KOPT-K1 (cell line): ENCODE results near the gene BOD1L1.

Source experiments
- H3K27ac ChIP-seq: fragments of 200-600 bp; sonication (generic); 2 replicates; pipeline ENCODE4 v1.5.1; 2016; ENCODE audit warnings: antibody characterized with exemption, mild to moderate bottlenecking, low read depth, low read length; ENCODE audit not compliant: poor library complexity, severe bottlenecking
- H3K36me3 ChIP-seq: fragments of 200-600 bp; sonication (generic); 2 replicates; pipeline ENCODE4 v1.5.1; 2017; ENCODE audit warnings: antibody characterized with exemption, mild to moderate bottlenecking, low read length, moderate library complexity; ENCODE audit not compliant: insufficient read depth
- H3K9me3 ChIP-seq: fragments of 200-600 bp; sonication (generic); 2 replicates; pipeline ENCODE4 v1.5.1; 2017; ENCODE audit warnings: antibody characterized with exemption, low read length, mild to moderate bottlenecking; ENCODE audit not compliant: insufficient read depth, poor library complexity, severe bottlenecking

Gene BOD1L1

GRCh38 chr4:13627606-13628311 is at the start of gene BOD1L1:
TSS of gene BOD1L1 (minus strand) at chr4:13627725. CDS start at chr4:13627587, 138 bp downstream.
- Histone ChIP-seq H3K27ac (peak within 1 kb of the TSS; percentile 74), H3K9me3 (no peaks in the 10 kb centered on the region), H3K36me3 (peaks cover 6% of the 10 kb centered on the region; the same call in 1 of the 2 replicates)

DNA sequence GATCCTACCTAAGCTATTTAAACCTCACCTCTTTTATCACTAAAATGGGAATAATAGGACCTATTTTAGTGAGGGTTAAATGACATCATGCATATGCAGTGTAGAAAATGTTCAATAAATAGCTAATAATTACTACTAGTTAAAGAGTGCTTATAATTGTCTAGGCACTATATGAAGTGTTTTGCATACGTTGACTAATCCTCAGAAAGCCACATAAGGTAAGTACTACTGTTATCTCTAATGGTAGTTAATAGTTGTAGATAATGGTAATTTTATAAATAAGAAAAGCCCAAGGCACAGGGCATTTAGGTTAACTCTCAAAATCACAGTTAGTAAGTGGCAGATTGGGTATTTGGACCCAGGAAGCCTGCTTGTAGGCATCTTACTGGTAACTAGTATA is 47.4 kb upstream of the BOD1L1 start:
- H3K9me3 ChIP-seq: peaks cover 14% of the 10 kb centered on the region
- no peaks in the 10 kb centered on the region for H3K36me3 ChIP-seq
- no peak overlapping the region for H3K27ac ChIP-seq

DNA sequence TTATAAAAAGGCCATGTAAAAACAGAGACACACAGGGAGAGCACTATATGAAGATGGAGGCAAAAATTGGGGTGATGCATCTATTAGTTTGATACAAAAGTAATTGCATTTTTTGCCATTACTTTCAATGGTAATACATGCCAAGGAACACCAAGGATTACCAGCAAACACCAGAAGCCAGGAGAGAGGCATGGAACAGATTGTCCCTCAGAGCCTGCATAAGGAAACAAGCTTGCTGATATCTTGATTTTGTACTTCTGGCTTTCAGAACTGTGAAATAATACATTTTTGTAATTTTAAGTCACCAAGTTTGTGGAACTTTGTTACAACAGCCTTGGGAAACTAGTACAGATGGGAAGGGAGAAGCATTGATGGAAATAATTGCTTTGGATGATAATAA is 45.6 kb upstream of the BOD1L1 start:
- no peak overlapping the region for H3K27ac ChIP-seq
- H3K36me3 ChIP-seq: no peaks in the 10 kb centered on the region
- H3K9me3 ChIP-seq: peaks cover 8% of the 10 kb centered on the region

GRCh38 chr4:13670456-13671160 is 43.1 kb upstream of the BOD1L1 start:
- Histone ChIP-seq H3K9me3 (no peaks in the 10 kb centered on the region), H3K27ac (no peak overlapping the region), H3K36me3 (no peaks in the 10 kb centered on the region)

DNA sequence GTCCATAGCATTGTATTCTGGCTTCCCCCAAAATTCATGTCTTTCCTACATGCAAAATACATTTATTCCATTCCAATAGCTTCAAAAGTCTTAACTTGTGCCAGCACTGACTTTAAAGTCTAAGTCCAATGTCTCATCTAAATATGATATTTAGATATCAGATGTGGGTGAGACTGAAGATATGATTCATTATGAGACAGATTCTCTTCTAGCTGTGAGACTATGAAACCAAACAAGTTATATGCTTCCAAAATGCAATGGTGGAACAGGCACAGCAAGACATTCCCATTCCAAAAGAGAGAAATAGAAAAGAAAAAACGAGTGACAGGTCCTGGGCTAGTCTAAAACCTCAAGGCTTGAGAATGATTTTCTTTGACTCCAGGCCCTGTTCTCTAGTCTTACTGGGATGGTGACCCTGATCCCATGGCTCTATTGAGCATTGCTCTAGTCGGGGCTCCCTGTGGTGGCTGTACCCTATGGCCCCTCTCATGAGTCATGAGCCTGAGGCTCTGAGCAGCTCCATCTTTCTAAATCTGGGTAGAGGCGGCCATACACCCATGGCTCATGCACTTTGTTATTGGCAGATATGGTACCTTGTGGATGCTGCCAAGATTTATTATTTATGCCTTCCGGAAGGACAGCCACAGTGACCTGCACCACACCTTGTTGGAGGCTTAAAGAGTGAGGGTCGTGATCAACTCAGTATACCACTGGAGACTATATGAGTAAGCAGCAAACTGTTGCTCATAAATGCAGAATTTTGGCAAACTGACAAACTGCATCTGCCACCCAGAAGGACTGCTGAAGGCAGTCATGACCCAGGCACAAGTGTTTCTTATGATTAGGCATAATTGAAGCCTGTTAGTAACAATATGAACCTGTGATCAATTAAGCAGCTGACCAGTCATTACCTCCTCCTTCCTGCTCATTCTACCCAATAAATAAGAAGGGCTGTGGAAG is 38.5 kb upstream of the BOD1L1 start:
- no peak overlapping the region for H3K27ac ChIP-seq
- no peaks in the 10 kb centered on the region for H3K36me3 ChIP-seq
- H3K9me3 ChIP-seq: no peaks in the 10 kb centered on the region

DNA sequence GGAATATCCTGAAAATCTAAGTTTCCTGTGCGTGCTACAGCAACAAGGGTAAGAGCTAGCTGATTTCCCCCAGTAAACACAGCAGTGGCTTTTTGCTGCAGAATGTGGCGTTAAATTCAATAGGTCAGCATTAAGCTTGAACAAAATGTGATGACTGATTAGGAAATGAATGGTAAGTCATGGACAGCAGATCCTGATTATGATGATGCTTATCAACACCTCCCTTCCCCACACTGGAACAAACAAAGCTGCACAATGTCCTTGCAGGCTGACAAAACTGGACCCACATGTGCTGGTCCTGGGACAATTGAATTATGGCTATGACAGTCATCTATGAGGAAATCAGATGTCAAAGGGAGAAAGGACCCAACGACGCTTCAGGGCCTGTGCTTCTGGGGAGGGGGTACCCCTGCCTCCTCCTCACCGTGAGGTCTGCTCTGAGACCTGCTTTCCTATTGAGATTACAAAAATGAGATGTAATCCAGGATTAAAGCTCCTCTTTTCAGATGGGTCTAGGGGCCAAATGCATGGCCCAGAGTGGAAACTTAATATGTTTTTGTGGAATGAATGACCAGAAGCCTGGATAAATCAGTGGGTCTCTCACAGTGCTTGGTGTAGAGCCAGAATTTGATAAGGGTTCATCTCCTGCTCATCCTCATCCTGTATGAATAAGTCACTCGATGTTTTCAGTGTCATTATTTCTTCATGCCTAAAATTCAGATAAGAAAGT is 32.0 kb upstream of the BOD1L1 start:
- no peaks in the 10 kb centered on the region for H3K36me3 ChIP-seq
- H3K9me3 ChIP-seq: no peaks in the 10 kb centered on the region
- no peak overlapping the region for H3K27ac ChIP-seq

GRCh38 chr4:13656569-13657405 is 29.3 kb upstream of the BOD1L1 start:
- no peaks in the 10 kb centered on the region for H3K36me3 ChIP-seq
- no peaks in the 10 kb centered on the region for H3K9me3 ChIP-seq
- H3K27ac ChIP-seq: no peak overlapping the region

DNA sequence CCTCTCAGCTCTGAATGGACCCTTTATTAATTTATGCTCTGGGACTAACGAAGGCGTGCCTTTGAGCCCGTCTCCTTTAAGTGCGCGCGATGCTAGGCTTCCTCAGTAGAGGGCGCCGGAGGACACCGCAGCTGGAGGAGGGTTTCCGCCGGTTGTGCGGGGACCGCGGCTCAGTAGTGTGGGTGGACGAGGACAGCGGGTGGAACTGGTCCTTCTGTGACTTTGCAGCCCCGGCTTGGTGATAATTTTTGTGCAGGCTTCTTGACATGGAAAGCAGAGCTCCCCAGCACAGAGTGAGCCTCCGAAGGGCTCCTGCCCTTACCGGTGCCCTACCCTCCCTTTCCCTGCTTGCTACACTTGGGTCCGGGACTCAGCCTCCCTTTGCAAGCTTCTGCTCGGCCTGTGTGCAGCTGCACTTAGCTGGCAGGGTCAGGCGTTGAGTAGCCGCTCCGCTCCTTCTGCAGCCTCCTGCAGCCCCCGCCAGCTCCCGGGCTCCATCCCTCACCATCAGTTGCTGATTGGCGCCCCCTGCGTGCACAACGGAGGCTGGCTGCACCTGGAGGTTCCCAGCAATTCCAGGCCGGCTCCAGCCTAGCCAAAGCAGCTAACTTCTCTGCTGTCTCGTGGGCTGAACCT is 26.8 kb upstream of the BOD1L1 start:
- no peak overlapping the region for H3K27ac ChIP-seq
- no peaks in the 10 kb centered on the region for H3K9me3 ChIP-seq
- H3K36me3 ChIP-seq: no peaks in the 10 kb centered on the region

GRCh38 chr4:13653766-13654161 is 26.2 kb upstream of the BOD1L1 start:
- Histone ChIP-seq H3K27ac (no peak overlapping the region), H3K36me3 (no peaks in the 10 kb centered on the region), H3K9me3 (no peaks in the 10 kb centered on the region)

DNA sequence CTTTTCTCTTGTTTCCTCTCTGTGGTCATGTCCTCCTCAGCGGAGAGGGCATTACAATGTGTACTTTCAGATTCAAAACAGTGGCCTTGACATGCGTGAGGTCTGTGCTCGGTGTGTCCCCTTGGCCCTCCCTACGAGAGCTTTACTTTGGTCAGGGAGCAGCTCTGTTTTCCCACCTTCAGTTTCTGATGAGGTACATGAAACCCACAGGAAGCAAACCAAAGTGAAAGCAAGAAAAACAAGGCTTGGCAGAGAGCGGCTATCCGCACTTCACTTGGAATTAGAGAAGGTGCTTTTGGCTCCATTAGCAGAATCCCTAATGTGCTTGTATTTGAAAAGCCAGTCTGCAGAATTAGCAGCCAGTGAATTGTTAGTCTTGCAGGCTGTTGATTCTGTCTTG is 19.5 kb upstream of the BOD1L1 start:
- H3K36me3 ChIP-seq: no peaks in the 10 kb centered on the region
- H3K9me3 ChIP-seq: no peaks in the 10 kb centered on the region
- no peak overlapping the region for H3K27ac ChIP-seq

- Histone ChIP-seq H3K27ac (no peak overlapping the region), H3K9me3 (no peaks in the 10 kb centered on the region), H3K36me3 (no peaks in the 10 kb centered on the region)
Measured at GRCh38 chr4:13645075-13645474, 17.6 kb upstream of the BOD1L1 start.

DNA sequence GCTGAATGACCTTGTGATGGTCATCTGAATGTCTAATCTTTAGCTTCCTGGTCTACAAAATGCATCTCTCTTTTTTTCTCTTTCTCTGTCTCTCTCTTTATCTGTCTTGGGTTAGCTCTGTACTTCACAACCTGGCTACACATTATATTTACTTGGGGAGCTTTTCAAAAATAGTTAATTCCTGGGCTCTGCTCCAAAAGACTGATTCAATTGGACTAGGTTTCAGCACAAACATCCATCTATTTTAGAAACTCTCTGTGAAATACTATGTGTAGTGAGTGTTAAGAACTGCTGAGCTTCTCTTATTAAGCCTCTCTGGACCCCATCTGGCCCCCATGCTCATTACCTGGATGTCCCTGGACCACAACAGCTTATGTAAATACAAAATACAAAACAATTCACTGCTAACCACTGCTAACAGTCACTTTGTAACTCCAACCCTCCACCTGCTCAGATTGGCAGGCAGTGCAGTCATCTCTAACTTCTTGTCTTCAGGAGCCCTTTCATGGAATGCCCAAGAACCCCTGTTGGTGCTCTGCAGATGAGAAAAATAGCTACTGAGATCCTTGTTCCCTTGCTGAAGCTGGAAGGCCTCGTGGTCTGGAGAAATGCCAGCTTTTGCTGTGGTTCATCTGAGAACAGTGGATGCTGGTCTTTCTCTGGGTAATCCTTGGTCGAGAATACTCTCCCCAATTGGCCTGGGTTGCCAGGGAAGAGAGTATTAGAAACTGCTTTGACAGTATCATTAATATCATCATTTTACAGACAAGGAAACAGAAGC is 14.8 kb upstream of the BOD1L1 start:
- Histone ChIP-seq H3K27ac (no peak overlapping the region), H3K9me3 (no peaks in the 10 kb centered on the region), H3K36me3 (no peaks in the 10 kb centered on the region)

GRCh38 chr4:13641084-13641483 is 13.6 kb upstream of the BOD1L1 start:
- H3K9me3 ChIP-seq: no peaks in the 10 kb centered on the region

More at GRCh38 chr4:13641084-13641483, 13.6 kb upstream of the BOD1L1 start:
- Histone ChIP-seq H3K36me3 (no peaks in the 10 kb centered on the region), H3K27ac (no peak overlapping the region)
